Left lung (tissue), 10 donors: ENCODE data around the gene PXN. TPM values are rescaled to one million over a fixed set of nuclear protein-coding genes. Genes with fewer than 3 reads are reported as not detected.

Experiments
- ATAC-seq: fragments of 200-7000 bp; cut with Tn5 transposase; one replicate; pipeline ENCODE4 v1.9.1; 2020; ENCODE audit warnings: moderate library complexity
- DNase-seq, 4 donors: peaks; one replicate each; pipeline ENCODE4 v3.0.0-alpha.2; 2013 to 2020
- H3K27ac ChIP-seq, 2 donors: fragments of 200-600 bp; sonication (generic) in 1 of 2; one replicate each; pipeline versions ENCODE4 v1.5.0 to v1.8.0; 2020 to 2021
- H3K27me3 ChIP-seq, 2 donors: fragments of 200-600 bp; sonication (generic) in 1 of 2; one replicate each; pipeline versions ENCODE4 v1.5.0 to v1.8.0; 2020 to 2021
- H3K36me3 ChIP-seq, 2 donors: fragments of 200-600 bp; sonication (generic) in 1 of 2; one replicate each; pipeline versions ENCODE4 v1.5.0 to v1.8.0; 2020 to 2021
- H3K4me1 ChIP-seq, 2 donors: fragments of 200-600 bp; one replicate each; pipeline ENCODE4 v1.8.0; 2021
- H3K4me3 ChIP-seq, 2 donors: fragments of 200-600 bp; sonication (generic) in 1 of 2; one replicate each; pipeline versions ENCODE4 v1.5.0 to v1.8.0; 2020 to 2021; ENCODE audit warnings: mild to moderate bottlenecking in 1 of 2
- H3K9me3 ChIP-seq, 2 donors: fragments of 200-600 bp; sonication (generic) in 1 of 2; one replicate each; pipeline versions ENCODE4 v1.5.0 to v1.8.0; 2020 to 2021
- CTCF ChIP-seq, 2 donors: fragments of 200-600 bp; sonication (generic) in 1 of 2; IDR thresholded peaks; one replicate each; pipeline versions ENCODE4 v1.5.0 to v1.8.0; 2021; ENCODE audit warnings: antibody characterized with exemption in 2 of 2
- intact Hi-C, 2 donors: fragments of 100-400 bp; cut with DNase I; formaldehyde crosslinking; loops; one replicate each; pipeline versions ENCODE4 v1.11.2 to v1.14.2; 2022
- polyA plus RNA-seq, 6 donors: library from polyadenylated mRNA; unstranded; fragments of 120-200 nt; gene quantifications; one replicate each; pipeline ENCODE4 v1.2.1, GENCODE V29; 2013; ENCODE audit not compliant: insufficient read length in 6 of 6
- total RNA-seq, 2 donors: library from RNA; stranded (reverse); fragmentation: NEBNext Ultra II Directional; extraction: Animal tissue kit (Norgen Biotek cat#: 25700); gene quantifications; one replicate each; pipeline ENCODE4 v1.2.1, GENCODE V29; 2021
- donor health status: DM: no; HTN: yes; CAD: no.
- donor health status: DM: no; HTN: no; CAD: no.

PXN gene
- total and polyA plus RNA-seq, 8 donors: 56.5 to 111 (median 64.4) TPM

GRCh38 chr12:120267736-120268135, 2.2 kb upstream of the PXN start:
- peak; percentile 11 for ATAC-seq
- intact Hi-C loops: loop anchor here (5.0 kb wide), 1 partner anchor 40 kb away; no protein-coding TSS in a partner anchor
- no peak for TF ChIP-seq CTCF (IDR thresholded peaks at IDR 0.05)
- peak in 1 of 4 donors; percentile 70 for DNase-seq
- H3K4me1 ChIP-seq: peaks cover 20 to 42% of the 10 kb centered on the region in 2 donors
- no peaks in the 10 kb centered on the region for H3K36me3 ChIP-seq
- H3K27ac ChIP-seq: peak overlapping the region; percentile 28 to 48
- no peaks in the 10 kb centered on the region for H3K9me3 ChIP-seq
- no peaks in the 10 kb centered on the region for H3K27me3 ChIP-seq
- no peak overlapping the region for H3K4me3 ChIP-seq

- Histone ChIP-seq H3K9me3 (no peaks in the 10 kb centered on the region), H3K4me1 (peaks cover 32 to 57% of the 10 kb centered on the region in 2 donors), H3K27ac (no peak overlapping the region), H3K36me3 (no peaks in the 10 kb centered on the region), H3K4me3 (no peak overlapping the region), H3K27me3 (no peaks in the 10 kb centered on the region)
- DNase-seq: no peak
- no peak for ATAC-seq
- intact Hi-C loops: loop anchor here (5.0 kb wide), 1 partner anchor 39 kb away; no protein-coding TSS in a partner anchor
- TF ChIP-seq CTCF (IDR thresholded peaks at IDR 0.05): no peak
These were observed 795 bp upstream of the PXN start for GRCh38 chr12:120266180-120266870.

GRCh38 chr12:120264904-120265472, 542 bp downstream of the PXN start:
- DNase-seq (no peak), ATAC-seq (no peak)
- no peaks in the 10 kb centered on the region for H3K27me3 ChIP-seq
- intact Hi-C loops: loop anchor here (5.0 kb wide), 1 partner anchor 38 kb away; no protein-coding TSS in a partner anchor
- peak overlapping the region; percentile 80 to 84 for H3K4me3 ChIP-seq
- H3K36me3 ChIP-seq: no peaks in the 10 kb centered on the region
- H3K9me3 ChIP-seq: no peaks in the 10 kb centered on the region
- no peak for TF ChIP-seq CTCF (IDR thresholded peaks at IDR 0.05)
- peak overlapping the region; percentile 84 to 91 for H3K27ac ChIP-seq
- peaks cover 32 to 70% of the 10 kb centered on the region in 2 donors for H3K4me1 ChIP-seq

- Histone ChIP-seq H3K36me3 (no peaks in the 10 kb centered on the region), H3K27ac (peak overlapping the region; percentile 84 to 91), H3K9me3 (no peaks in the 10 kb centered on the region), H3K27me3 (no peaks in the 10 kb centered on the region), H3K4me3 (peak overlapping the region; percentile 80 to 84), H3K4me1 (peaks cover 32 to 77% of the 10 kb centered on the region in 2 donors)
- DNase-seq (no peak), ATAC-seq (no peak)
- intact Hi-C loops: no loop called here
- TF ChIP-seq CTCF (IDR thresholded peaks at IDR 0.05): no peak
These were observed 1.2 kb downstream of the PXN start for GRCh38 chr12:120264086-120264903.

- no peak for ATAC-seq
- no peaks in the 10 kb centered on the region for H3K9me3 ChIP-seq
- H3K36me3 ChIP-seq: no peaks in the 10 kb centered on the region
- intact Hi-C loops: no loop called here
- peak overlapping the region; percentile 80 to 84 for H3K4me3 ChIP-seq
- H3K27ac ChIP-seq: peak overlapping the region; percentile 84 to 91
- H3K27me3 ChIP-seq: no peaks in the 10 kb centered on the region
- peaks cover 32 to 83% of the 10 kb centered on the region in 2 donors for H3K4me1 ChIP-seq
- DNase-seq: no peak
- no peak for TF ChIP-seq CTCF (IDR thresholded peaks at IDR 0.05)
These were observed 1.8 kb downstream of the PXN start for GRCh38 chr12:120263748-120264085.
